HG02588 (cell line): ENCODE results near the gene CCDC3.

Experiments
- ATAC-seq: cut with Tn5 transposase; IDR thresholded peaks from one replicate; pipeline ENCODE4 v1.9.1; 2021; ENCODE audit warnings: mild to moderate bottlenecking, moderate library complexity; ENCODE audit not compliant: unreplicated experiment

The CCDC3 gene

DNA sequence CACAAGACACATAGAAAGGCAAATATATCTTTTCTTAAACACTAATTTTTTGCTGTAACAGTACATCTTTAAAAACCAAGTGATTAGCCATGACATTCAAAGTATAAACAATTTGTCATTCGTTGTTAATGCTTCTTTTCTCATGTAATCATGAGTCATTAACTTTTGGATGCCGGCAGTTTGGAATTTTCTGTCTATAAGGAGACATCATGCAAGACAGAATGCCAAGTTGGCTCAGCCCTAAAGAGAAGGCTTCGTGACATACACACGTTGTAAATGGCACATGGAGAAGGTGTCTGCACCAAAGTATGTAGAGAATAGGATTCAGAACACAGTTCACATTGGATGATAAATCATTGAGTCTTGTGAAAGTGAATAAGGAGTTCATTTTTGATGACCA is 35.9 kb downstream of the CCDC3 start:
- no peak for ATAC-seq

DNA sequence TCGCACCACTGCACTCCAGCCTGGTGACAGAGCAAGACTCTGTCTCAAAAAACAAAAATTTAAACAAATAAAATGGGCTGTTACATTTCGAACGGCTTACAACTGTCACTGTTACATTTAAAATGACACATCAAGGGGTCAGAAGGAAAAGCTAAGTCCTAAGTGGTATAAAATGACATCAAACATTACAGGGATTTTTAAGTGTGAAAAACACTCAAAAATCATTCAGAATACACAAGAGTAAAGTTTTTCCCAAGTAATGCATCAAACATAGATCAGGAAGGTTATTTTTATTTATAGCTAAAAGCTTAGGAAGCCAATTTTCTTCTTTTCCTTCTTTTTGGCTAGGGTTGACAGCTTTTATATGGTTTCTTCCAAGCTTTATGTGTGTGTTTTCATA is 39.0 kb downstream of the CCDC3 start:
- ATAC-seq: no peak

DNA sequence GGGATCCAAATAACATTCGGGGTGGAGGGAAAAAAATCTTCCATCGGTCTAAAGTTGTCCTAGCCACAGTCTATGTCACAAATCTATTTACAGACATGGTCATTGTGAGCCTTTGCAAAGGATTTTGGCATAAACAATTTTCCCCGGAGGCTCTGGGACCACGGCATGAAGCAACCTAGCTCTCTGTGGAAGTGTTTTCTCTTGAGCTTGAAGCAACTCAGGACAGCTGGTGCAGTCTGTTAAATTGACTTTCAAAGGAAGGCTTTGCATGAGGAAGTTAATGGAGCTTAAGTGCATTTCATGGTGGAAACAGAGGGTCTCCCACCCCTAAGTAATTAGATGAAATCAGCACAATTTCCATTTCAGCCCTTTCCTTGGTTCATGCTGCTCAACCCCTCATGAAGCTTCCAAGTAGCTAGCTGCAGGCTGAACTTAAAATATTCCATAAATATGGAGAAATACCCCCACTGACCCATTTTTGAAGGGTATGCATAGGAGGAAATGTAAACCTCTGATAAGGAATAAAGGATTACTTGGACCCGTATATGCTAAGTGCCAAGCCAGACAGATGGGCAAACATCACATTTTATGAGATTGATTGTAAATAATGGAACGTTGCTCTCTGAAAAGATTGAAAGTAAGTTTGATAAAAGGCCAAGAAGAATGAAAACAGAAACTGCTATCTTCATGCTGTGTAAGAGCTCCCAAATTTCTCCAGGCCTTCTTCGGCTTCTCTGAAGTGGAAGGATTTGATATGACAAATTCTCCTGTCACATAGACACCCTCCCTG is 39.9 kb downstream of the CCDC3 start:
- ATAC-seq: no peak

DNA sequence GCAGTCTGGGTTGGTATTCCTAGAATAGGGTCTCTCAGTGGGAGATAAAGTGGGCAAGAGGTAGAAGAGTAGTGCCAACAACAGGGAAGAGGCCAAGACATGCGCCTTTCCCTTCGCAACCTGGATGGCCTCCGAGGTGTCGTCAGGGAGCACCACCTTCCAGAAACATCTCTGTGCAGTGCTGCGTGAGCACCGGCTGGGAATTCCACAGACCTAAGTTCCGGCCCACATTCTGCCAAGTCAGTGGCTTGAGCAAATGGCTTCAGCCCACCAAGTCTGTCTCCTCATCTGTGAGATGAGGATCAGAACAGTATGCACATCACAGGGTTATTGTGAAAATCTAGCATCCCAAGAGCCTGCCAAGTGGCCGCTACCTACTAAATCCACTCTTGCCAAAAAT is 40.6 kb downstream of the CCDC3 start:
- ATAC-seq: no peak

DNA sequence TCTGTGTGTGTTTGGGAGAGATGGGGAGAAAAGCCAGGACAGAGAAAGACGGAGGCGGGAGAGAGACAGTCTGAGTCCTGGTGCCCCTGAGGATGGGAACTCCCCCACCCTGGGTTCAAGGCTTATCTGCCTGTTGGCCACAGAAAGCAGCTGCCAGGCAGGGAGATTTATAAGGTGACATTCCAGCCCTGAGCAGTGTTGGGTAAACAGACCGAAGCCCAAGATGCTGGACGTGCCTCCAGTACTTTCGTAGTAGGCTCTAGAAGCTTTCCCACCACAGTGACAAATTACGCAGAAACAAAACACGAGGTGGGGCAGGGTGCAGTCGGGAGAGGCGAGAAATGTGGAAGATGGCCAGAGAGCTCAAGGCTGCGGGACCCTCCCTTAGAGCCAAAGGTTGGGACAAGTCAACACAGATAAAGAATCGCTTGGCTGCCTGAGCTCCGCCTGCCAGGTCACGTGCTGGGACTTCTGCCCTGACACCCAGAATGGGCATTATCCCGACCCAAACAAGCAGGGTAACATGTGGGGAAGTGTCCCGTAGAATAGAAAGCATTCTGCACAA is 41.1 kb downstream of the CCDC3 start:
- no peak for ATAC-seq

DNA sequence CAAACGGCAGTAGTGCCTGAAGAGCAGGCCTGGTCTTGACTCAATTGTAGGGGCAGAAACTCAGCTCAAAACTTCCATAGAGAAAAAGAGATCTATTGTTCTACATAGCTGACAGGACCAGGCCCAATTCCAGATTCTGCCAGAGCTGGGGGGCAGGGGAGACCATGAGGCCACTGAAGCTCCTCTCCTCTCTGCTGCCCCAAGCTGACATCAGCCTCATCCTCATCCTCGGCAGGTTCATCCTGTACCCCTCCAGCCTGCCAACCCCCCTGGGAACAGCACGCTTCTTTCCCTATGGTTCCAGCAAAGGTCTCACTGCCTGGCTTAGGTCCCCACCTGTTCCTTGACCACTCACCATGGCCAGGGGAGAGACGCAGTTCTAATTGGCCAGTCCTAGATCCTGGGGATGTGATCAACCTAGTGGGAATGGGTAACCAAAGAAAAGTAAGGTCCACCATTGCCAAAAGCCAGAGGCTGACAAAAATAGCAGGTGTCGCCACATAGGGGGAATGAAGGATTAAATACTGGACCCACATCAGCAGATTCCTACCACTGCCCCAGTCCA is 42.9 kb downstream of the CCDC3 start:
- no peak for ATAC-seq

DNA sequence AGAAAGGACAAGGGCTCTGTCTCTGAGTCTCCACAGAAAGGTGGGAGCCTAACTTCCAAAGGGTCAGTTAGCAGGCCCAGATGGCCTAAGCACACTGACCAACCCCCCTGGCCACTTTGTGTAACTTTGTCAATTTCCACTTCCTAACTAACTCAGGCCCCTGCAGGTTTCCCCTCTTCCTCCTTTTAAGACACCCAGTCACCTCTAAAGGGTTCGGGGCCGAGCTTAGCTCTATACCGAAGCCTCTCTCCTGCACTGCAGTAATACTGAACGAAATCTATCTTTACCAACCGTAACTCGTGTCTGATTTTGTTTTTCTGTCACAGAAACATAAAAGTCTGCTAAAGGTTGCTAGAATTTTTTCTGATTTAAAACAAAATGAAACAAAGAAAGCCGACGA is 44.4 kb downstream of the CCDC3 start:
- ATAC-seq: no peak

DNA sequence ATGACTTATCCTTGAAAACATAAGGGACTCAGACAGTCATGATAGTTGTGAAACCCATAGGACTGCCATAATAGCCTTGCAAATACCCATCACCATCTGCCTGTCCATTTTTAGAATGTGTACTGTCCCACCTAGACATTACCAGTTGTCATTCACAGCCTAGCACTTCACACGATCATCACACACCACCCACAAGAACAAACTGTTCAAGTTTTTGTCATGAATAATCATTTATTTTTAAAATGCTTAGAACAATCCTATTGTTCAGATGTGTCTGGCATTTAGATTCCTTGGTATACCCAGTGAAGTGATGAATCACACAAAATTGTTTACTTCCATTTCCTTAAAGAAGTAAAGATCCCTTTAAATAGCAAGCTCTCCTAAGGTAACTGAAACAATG is 46.6 kb downstream of the CCDC3 start:
- no peak for ATAC-seq

DNA sequence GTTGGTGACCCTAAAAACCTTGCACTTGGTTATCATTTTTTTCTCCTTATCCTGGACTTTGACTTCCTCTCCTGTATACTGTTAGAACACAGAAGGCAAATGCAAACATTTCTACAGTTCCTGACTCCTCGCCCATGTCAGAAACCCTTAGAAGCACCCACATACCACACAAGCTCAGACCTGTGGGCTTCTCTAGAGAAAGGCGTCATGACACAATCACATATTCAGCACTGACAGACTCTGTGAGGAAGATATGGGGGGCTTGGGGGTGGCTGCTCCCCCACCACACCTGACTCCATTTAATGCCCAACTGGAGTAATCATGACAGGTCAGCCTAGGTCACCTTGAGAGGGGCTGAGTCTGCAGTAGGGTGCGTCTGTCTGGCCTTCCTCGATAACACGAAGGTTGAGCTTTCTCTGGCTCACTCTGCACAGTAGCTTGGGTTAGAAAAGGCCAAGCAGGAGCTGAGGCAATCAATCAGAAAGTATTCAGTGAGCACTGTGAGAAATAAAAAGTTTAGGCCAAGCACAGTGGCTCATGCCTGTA is 50.9 kb downstream of the CCDC3 start:
- ATAC-seq: no peak

DNA sequence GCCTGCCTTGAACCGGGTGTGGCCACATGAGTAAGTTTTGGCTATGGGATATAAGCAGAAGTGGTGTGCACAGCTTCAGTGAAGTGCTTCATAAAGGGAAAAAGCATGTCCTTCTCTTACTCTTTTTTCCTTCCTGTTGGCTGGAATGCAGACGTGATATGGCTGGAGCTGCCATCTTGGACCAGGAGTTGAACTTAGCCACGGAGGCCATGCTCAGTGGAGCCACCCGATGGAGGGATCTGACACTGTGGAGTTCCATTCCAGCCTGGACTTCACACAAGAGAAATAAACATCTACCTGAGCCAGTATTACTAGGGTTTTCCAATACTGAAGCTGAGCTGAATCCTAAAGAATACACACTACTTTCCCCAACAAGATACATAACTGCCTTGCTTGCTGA is 52.3 kb downstream of the CCDC3 start:
- ATAC-seq: no peak

DNA sequence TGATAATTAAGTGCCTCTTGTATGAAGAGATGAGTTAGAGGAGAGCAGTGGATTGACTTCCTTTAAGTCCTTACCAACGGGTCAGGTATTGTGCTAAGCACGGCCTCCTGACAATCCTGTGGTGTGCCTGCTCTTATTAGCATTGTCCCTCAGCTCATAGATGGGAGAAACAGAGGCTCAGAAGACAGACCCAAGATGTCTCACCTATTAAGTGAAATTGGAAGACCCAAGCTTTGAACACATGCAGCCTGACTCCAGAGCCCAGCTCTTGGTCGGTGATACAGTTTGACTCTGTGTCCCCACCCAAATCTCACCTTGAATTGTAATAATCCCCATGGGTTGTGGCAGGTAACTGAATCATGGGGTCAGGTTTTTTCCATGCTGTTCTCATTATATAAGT is 53.8 kb downstream of the CCDC3 start:
- ATAC-seq: no peak

DNA sequence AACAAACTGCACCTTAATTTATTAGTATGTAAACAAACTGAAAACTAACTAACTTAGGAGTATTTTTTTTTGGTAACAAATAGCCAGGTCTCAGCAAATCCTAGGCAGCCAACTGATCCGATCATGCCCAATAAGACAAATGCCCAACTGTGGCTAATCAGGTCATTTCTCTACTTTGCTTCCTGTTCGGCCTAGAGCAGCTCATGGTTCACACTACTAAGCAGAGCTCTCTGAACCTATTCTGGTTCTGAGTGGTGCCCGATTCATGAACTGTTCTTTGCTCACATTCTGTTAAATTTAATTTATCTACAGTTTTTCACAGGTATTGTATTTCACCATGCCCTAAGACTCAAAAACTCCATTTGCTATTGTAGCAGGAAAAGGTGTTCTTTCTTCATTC is 55.1 kb downstream of the CCDC3 start:
- ATAC-seq: no peak

DNA sequence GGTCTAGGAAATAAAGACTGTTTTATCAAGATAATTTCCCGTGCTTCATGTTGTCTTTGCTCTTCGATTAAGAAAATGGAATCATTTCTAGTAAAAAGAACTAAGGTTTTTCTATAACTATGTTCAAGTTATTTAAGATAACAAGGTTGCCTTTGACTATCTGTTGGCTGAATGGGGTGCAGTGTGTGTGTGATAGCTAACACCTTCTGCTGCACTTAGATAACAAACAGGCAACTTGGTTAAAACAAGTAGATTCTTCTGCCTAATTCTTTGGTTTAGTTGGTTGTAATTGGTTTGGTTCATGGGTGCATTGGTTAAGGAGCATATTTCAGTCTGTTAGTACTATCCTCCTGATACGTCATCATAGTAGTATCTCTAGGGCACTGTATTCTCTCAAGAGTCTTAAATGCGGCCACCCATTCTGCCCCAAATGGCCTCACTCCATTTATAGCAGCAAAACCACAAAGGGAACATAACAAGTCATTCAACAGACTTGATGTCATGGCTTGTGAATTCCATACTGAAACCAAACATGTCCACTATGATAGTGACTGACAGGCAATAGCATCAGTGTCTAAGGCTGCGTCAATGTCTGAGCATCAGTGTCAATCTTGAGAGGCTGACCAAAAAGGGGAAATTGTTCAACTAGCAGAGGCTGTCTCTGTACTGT is 55.7 kb downstream of the CCDC3 start:
- ATAC-seq: no peak

DNA sequence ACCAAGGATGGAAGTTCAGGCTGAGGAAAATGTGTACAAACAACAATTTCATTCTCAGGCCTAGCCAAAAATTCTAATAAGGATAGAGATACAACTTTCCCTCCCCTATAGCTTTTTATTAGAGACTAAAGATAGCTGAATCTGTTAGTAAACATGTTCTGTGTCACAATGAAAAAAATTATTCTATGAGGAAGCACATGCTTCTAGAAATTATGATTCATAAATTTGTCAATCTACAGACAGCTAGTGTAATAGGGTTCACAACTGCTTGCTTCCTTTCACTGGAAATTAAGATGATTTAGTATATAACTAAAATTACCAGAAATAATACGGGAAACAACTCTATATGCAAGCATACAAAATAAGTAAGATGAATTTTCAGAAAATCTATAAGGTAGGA is 56.6 kb downstream of the CCDC3 start:
- no peak for ATAC-seq

DNA sequence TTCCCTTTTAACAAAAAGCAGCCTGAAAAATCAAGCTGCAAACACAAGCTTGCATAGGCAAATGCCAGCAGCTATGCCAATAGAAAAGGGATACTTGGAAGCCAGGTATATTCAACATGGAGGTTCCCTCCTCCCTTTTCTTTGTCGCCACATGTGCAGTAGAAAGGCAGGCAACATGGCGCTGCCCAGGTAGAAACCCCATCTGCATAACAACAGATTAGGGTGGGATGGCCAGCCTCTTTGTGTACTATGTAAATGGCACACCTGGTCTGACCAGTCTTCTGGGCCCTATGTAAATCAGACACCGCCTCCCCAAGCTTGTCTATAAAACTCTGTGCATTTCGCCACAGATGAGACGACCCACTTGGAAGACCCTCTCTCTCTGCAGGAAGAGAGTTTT is 58.1 kb downstream of the CCDC3 start:
- no peak for ATAC-seq

DNA sequence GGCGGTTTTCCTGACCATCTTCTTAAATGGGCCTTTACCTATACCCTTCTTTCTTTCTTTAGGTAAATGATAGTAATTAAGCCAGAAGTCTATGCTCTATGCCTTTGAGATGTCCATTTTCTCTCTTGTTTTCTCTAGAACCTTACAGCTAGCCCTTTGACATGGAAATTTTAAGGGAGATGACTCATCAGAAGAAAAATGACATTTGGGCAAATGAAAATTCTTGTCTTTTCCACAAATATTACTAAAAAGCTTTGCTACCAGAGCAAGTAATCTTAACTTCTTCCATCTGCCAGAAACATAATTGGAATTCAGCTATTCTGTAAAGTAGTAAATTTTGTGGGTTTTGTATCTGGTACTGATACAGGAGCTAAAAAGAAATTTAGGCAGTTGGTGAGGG is 59.5 kb downstream of the CCDC3 start:
- no peak for ATAC-seq

DNA sequence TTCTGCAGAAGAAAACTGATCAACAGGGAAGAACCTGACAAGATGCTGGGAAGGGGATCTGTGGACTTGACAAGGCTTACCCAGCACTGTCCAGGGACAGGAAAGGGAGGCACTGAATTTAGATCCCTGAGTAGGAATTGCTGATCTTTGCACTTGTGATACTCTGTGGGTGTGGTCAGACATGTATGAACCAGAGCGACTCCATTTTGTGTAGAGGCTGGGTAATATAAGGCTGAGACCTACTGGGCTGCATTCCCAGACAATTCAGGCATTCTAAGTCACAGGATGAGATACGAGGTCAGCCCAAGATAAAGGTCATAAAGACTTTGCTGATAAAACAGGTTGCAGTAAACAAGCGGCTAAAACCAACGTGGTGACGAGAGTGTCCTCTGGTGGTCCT is 60.7 kb downstream of the CCDC3 start:
- no peak for ATAC-seq

DNA sequence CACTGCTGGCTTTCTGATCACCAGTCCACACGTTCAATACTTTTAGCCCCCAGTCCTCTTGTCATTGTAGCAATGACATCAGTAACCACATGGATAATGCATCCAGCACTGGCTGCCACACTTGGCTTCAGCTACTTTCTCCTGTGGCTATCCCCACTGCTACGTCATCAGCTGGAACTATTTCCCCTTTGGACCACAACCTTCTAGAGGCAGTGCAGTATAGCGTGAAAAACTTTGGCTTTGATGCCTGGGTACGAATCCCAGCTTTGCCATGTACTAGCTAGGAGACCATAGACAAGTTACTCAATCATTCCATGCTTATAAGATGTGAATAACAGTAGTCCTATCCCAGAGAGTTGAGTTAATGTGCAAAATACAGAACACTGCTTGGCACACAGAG is 63.2 kb downstream of the CCDC3 start:
- no peak for ATAC-seq

DNA sequence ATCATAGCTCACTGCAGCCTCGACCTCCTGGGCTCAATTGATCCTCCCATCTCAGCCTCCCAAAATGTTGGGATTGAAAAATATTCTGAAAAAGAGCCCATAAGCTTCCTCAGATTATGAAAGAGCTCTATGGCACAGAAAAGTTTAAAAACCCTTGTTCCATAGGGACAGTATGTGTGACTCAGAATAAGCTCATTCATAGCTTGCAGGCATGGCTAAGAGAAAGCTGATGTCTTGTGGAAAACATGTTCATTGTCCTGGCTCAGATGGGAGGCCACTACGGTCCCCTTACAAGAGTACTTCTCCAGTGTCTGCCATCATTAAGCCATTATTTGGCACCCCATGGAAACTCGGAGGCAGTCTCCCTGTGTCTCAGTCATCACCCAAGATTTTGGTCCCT is 64.0 kb downstream of the CCDC3 start:
- no peak for ATAC-seq

DNA sequence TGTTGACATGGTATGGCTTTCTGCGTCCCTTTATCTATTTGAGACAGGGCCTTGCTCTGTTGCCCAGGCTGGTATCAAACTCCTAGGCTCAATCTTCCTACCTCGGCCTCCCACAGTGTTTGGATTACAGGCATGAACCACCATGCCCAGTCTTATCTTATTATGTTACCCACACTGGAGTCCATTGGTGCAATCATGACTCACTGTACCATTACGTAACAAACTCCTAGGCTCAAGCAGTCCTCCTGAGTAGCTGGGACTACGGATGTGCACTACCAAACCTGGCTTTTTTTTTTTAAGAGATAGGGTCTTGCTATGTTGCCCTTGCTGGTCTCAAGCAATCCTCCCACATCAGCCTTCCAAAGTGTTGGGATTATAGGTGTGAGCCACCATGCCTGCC is 66.7 kb downstream of the CCDC3 start:
- ATAC-seq: no peak

DNA sequence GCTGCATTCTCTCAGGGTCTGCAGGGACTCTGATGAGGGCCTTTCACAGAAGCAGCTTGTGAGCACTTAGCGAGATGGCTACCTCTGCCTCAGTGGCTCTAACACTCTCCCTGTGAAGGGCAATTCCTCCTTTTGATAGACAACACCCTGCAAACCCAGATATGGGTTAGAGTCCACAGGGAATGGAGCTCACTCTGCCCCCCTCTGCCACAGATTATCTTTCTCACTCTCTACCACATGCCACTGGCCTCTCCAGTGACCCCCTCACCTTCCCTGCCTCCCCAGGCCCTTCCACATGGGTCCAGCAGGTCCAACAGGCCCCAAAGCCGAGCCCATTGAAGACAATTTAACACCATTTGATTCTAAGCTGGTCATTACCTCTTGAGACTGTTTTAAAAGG is 72.1 kb downstream of the CCDC3 start:
- ATAC-seq: no peak

DNA sequence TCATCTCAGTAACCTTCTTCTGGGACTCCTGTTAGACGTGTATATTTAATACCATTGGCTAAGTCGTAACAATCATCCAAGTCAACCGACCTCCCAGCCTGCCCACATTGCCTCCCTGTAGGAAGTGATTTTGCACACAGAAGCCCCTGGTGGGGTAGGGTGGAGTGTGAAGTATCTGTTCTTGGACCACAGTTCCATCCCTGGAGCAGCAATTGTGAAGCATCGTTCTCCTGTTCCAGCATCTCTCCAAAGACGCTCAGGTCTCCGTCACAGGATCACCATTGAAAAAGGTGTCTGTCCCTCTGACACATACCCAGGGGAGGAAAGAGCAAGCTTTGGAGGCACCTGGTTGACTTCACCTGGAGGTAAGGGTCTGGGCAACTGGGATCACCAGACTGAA is 72.9 kb downstream of the CCDC3 start:
- no peak for ATAC-seq
